ENCODE data around the gene CDIP1.

The CDIP1 gene

GRCh38 chr16:4515611-4516233, 22.9 kb downstream of the CDIP1 start:
- no peak for TF ChIP-seq CTCF (IDR thresholded peaks at IDR 0.05; ENCODE audit: low read depth, low read length, missing control alignments)
- no peak overlapping the region for H3K4me3 ChIP-seq (replicated peaks; ENCODE audit: low read depth, low read length)
- no peak for DNase-seq (ENCODE audit: extremely low read depth, low read depth)

GRCh38 chr16:4514606-4515005, 24.0 kb downstream of the CDIP1 start:
- H3K4me3 ChIP-seq (replicated peaks; ENCODE audit: low read depth, low read length) = no peak overlapping the region
- no peak for TF ChIP-seq CTCF (IDR thresholded peaks at IDR 0.05; ENCODE audit: low read depth, low read length, missing control alignments)

GRCh38 chr16:4513881-4514280, 24.7 kb downstream of the CDIP1 start:
- no peak overlapping the region for H3K4me3 ChIP-seq (replicated peaks; ENCODE audit: low read depth, low read length)
- no peak for DNase-seq (ENCODE audit: extremely low read depth, low read depth)
- TF ChIP-seq CTCF (IDR thresholded peaks at IDR 0.05; ENCODE audit: low read depth, low read length, missing control alignments) = no peak

More at GRCh38 chr16:4514606-4515005, 24.0 kb downstream of the CDIP1 start:
- DNase-seq (ENCODE audit: extremely low read depth, low read depth) = no peak

GRCh38 chr16:4513086-4513860, 25.3 kb downstream of the CDIP1 start:
- H3K4me3 ChIP-seq (replicated peaks; ENCODE audit: low read depth, low read length) = no peak overlapping the region
- no peak for TF ChIP-seq CTCF (IDR thresholded peaks at IDR 0.05; ENCODE audit: low read depth, low read length, missing control alignments)
- no peak for DNase-seq (ENCODE audit: extremely low read depth, low read depth)

- DNase-seq (ENCODE audit: extremely low read depth, low read depth) = no peak
- no peak for TF ChIP-seq CTCF (IDR thresholded peaks at IDR 0.05; ENCODE audit: low read depth, low read length, missing control alignments)
- H3K4me3 ChIP-seq (replicated peaks; ENCODE audit: low read depth, low read length) = no peak overlapping the region
Measured at GRCh38 chr16:4512473-4512872, 26.1 kb downstream of the CDIP1 start.

GRCh38 chr16:4511441-4512082, 27.0 kb downstream of the CDIP1 start:
- H3K4me3 ChIP-seq (replicated peaks; ENCODE audit: low read depth, low read length) = no peak overlapping the region
- DNase-seq (ENCODE audit: extremely low read depth, low read depth) = no peak
- TF ChIP-seq CTCF (IDR thresholded peaks at IDR 0.05; ENCODE audit: low read depth, low read length, missing control alignments) = peak; percentile 63
